H1 (cell line): ENCODE data around the gene SFTPB. TPM values are rescaled to one million over a fixed set of nuclear protein-coding genes. Genes with fewer than 3 reads are reported as not detected.

ENCODE experiments used
- CTCF ChIA-PET: fragments of 300-600 bp; sonication (Branson Sonifier 250); formaldehyde crosslinking; loops from one replicate; lab custom pipeline; 2021; ENCODE audit not compliant: partially characterized antibody; lab: Charles Lee
- POLR2A ChIA-PET: fragments of 300-600 bp; sonication (Branson Sonifier 250); formaldehyde crosslinking; loops from one replicate; lab custom pipeline; 2021; ENCODE audit warnings: inconsistent platforms; ENCODE audit not compliant: partially characterized antibody; lab: Charles Lee
- DNase-seq, 2 experiments: peaks; one replicate each; pipeline versions ENCODE4 v3.0.0 to v3.0.0-alpha.2; 2010 to 2022; ENCODE audit warnings: low spot score in 2 of 2, low read depth in 1 of 2, mixed read lengths in 1 of 2
- FAIRE-seq: peaks from 2 replicates; lab custom pipeline; 2011; peaks lifted over from hg19 to GRCh38; lab: Jason Lieb, UNC
- H2AFZ ChIP-seq: 2 replicates; pipeline ENCODE4 v1.8.1; 2012; ENCODE audit warnings: low read length, inconsistent platforms
- H2AK5ac ChIP-seq: 2 replicates; pipeline ENCODE4 v1.6.1; 2013; ENCODE audit warnings: low read depth, low read length
- H2BK120ac ChIP-seq: replicated peaks from 2 replicates; pipeline ENCODE3; 2013; ENCODE audit warnings: low read depth, low read length, inconsistent platforms
- H2BK12ac ChIP-seq: 2 replicates; pipeline ENCODE4 v1.6.1; 2013; ENCODE audit warnings: low read depth, low read length
- H2BK15ac ChIP-seq: 2 replicates; pipeline ENCODE4 v1.6.1; 2013; ENCODE audit warnings: low read length
- H2BK20ac ChIP-seq: 2 replicates; pipeline ENCODE4 v1.6.1; 2013; ENCODE audit warnings: low read length
- H2BK5ac ChIP-seq: 2 replicates; pipeline ENCODE4 v1.6.1; 2013; ENCODE audit warnings: low read depth, low read length
- H3K14ac ChIP-seq: 2 replicates; pipeline ENCODE4 v1.6.1; 2013; ENCODE audit warnings: inconsistent platforms; ENCODE audit not compliant: insufficient read length
- H3K18ac ChIP-seq: 2 replicates; pipeline ENCODE4 v1.6.1; 2013; ENCODE audit warnings: low read length; ENCODE audit errors: extremely low read depth
- H3K23ac ChIP-seq: 2 replicates; pipeline ENCODE4 v1.6.1; 2013; ENCODE audit warnings: inconsistent platforms; ENCODE audit not compliant: insufficient read length
- H3K23me2 ChIP-seq: 2 replicates; pipeline ENCODE4 v1.6.1; 2013; ENCODE audit warnings: low read depth, low read length
- H3K27ac ChIP-seq: 2 replicates; pipeline ENCODE4 v1.6.1; 2011; ENCODE audit warnings: low read depth, low read length, inconsistent platforms
- H3K27me3 ChIP-seq, 4 experiments: replicated peaks in 1 of 4; 1 replicate in 1 of 4; 2 replicates in 3 of 4; pipeline versions ENCODE4 v1.6.1 to v1.8.1; 2011 to 2013; ENCODE audit warnings: low read length in 3 of 4, mild to moderate bottlenecking in 3 of 4, inconsistent platforms in 2 of 4, mixed read lengths in 2 of 4, moderate library complexity in 1 of 4; ENCODE audit not compliant: control insufficient read depth in 3 of 4, insufficient read depth in 3 of 4; ENCODE audit errors: extremely low read depth in 1 of 4
- H3K36me3 ChIP-seq, 4 experiments: 2 replicates each; pipeline versions ENCODE4 v1.6.1 to v1.8.1; 2011 to 2013; ENCODE audit warnings: mild to moderate bottlenecking in 4 of 4, low read length in 3 of 4, moderate library complexity in 2 of 4, control low read depth in 1 of 4, inconsistent platforms in 1 of 4; ENCODE audit not compliant: insufficient read depth in 4 of 4, control insufficient read depth in 2 of 4
- H3K4ac ChIP-seq: replicated peaks from 2 replicates; pipeline ENCODE3; 2013; ENCODE audit warnings: low read length, low read depth, mixed read lengths, inconsistent platforms; ENCODE audit not compliant: insufficient read length
- H3K4me1 ChIP-seq, 4 experiments: replicated peaks in 1 of 4; 1 replicate in 1 of 4; 2 replicates in 3 of 4; pipeline versions ENCODE4 v1.6.1 to v1.8.1; 2011 to 2013; ENCODE audit warnings: low read length in 3 of 4, inconsistent platforms in 2 of 4, mixed read lengths in 1 of 4; ENCODE audit not compliant: insufficient read depth in 4 of 4, control insufficient read depth in 3 of 4
- H3K4me2 ChIP-seq, 2 experiments: 2 replicates each; pipeline versions ENCODE4 v1.6.1 to v1.8.1; 2011 to 2013; ENCODE audit warnings: low read depth in 2 of 2, low read length in 2 of 2, control low read depth in 1 of 2, inconsistent platforms in 1 of 2, mild to moderate bottlenecking in 1 of 2; ENCODE audit not compliant: insufficient read depth in 1 of 2
- H3K4me3 ChIP-seq, 4 experiments: fragments of 200-600, 300-600 bp in 1 of 4; sonication (generic), shearing (Covaris generic), sonication (Bioruptor Twin) in 1 of 4; 2 replicates each; pipeline versions ENCODE4 v1.5.1 to v1.8.1; 2011 to 2016; ENCODE audit warnings: low read length in 4 of 4, low read depth in 3 of 4, control low read depth in 2 of 4, inconsistent platforms in 2 of 4, mild to moderate bottlenecking in 2 of 4, mixed read lengths in 1 of 4, moderate library complexity in 1 of 4; ENCODE audit not compliant: insufficient read depth in 2 of 4; ENCODE audit errors: extremely low read depth in 1 of 4
- H3K56ac ChIP-seq: replicated peaks from 2 replicates; pipeline ENCODE3; 2013; ENCODE audit warnings: low read depth, mild to moderate bottlenecking, mixed read lengths, low read length, inconsistent platforms; ENCODE audit not compliant: insufficient read length
- H3K79me1 ChIP-seq: 2 replicates; pipeline ENCODE4 v1.6.1; 2013; ENCODE audit warnings: low read depth, low read length, control low read depth
- H3K79me2 ChIP-seq, 2 experiments: 2 replicates each; pipeline versions ENCODE4 v1.6.1 to v1.8.1; 2012 to 2013; ENCODE audit warnings: low read length in 2 of 2, mild to moderate bottlenecking in 2 of 2, inconsistent platforms in 1 of 2; ENCODE audit not compliant: insufficient read depth in 2 of 2, control insufficient read depth in 1 of 2
- H3K9ac ChIP-seq, 4 experiments: replicated peaks in 1 of 4; 1 replicate in 1 of 4; 2 replicates in 3 of 4; pipeline versions ENCODE4 v1.6.1 to v1.8.1; 2011 to 2013; ENCODE audit warnings: low read depth in 3 of 4, low read length in 3 of 4, control low read depth in 2 of 4, mild to moderate bottlenecking in 2 of 4, moderate library complexity in 2 of 4, inconsistent platforms in 1 of 4; ENCODE audit errors: extremely low read depth in 1 of 4
- H3K9me3 ChIP-seq, 2 experiments: 2 replicates each; pipeline versions ENCODE4 v1.6.1 to v1.8.1; 2012 to 2013; ENCODE audit warnings: mild to moderate bottlenecking in 2 of 2, moderate library complexity in 2 of 2, control low read depth in 1 of 2, inconsistent platforms in 1 of 2, low read depth in 1 of 2, low read length in 1 of 2, mixed read lengths in 1 of 2; ENCODE audit not compliant: insufficient read depth in 2 of 2
- H4K20me1 ChIP-seq, 2 experiments: replicated peaks in 1 of 2; 2 replicates each; pipeline versions ENCODE3 to v1.8.1; 2011 to 2013; ENCODE audit warnings: inconsistent platforms in 2 of 2, low read length in 2 of 2, mild to moderate bottlenecking in 1 of 2; ENCODE audit not compliant: insufficient read depth in 2 of 2, control insufficient read depth in 1 of 2
- H4K5ac ChIP-seq: 2 replicates; pipeline ENCODE4 v1.6.1; 2013; ENCODE audit warnings: low read length, low read depth, mixed read lengths, inconsistent platforms; ENCODE audit not compliant: insufficient read length
- H4K8ac ChIP-seq: 2 replicates; pipeline ENCODE4 v1.8.0; 2013; ENCODE audit warnings: mild to moderate bottlenecking, moderate library complexity, low read length, inconsistent platforms; ENCODE audit not compliant: insufficient read depth; ENCODE audit errors: extremely low read depth
- H4K91ac ChIP-seq: replicated peaks from 2 replicates; pipeline ENCODE3; 2013; ENCODE audit warnings: low read length, mixed read lengths, inconsistent platforms; ENCODE audit not compliant: insufficient read length
- CBX5 ChIP-seq: fragments of 300-800, 300-1000 bp; sonication (generic); IDR thresholded peaks from 2 replicates; pipeline ENCODE4 v1.7.1; 2016; ENCODE audit warnings: antibody characterized with exemption, low read length, low read depth
- CHD1 ChIP-seq: IDR thresholded peaks from 2 replicates; pipeline ENCODE4 v1.6.1; 2012; ENCODE audit warnings: low read depth, low read length, improper control_type of control experiment
- CTCF ChIP-seq, 3 experiments: IDR thresholded peaks; 1 replicate in 2 of 3; 2 replicates in 1 of 3; pipeline versions ENCODE4 v1.5.1 to v1.6.1; 2011; ENCODE audit warnings: low read length in 3 of 3, mild to moderate bottlenecking in 3 of 3, inconsistent platforms in 2 of 3, low read depth in 1 of 3, moderate library complexity in 1 of 3; ENCODE audit not compliant: insufficient read depth in 1 of 3; ENCODE audit errors: control extremely low read depth in 1 of 3
- EP300 ChIP-seq, 2 experiments: IDR thresholded peaks; 1 replicate in 1 of 2; 2 replicates in 1 of 2; pipeline ENCODE4 v1.6.1; 2011 to 2012; ENCODE audit warnings: low read depth in 2 of 2, low read length in 2 of 2, mild to moderate bottlenecking in 2 of 2, borderline replicate concordance in 1 of 2, inconsistent platforms in 1 of 2, moderate library complexity in 1 of 2
- JUN ChIP-seq: IDR thresholded peaks from 2 replicates; pipeline ENCODE4 v1.6.1; 2011; ENCODE audit warnings: low read depth, mild to moderate bottlenecking, improper control_type of control experiment, low read length
- KDM5A ChIP-seq: fragments of 200-600 bp; IDR thresholded peaks from 2 replicates; pipeline ENCODE4 v1.7.1; 2012; ENCODE audit warnings: mild to moderate bottlenecking, low read length, inconsistent platforms, mixed read lengths
- NANOG ChIP-seq: IDR thresholded peaks from 2 replicates; pipeline ENCODE4 v1.6.1; 2011; ENCODE audit warnings: low read length, low read depth, mild to moderate bottlenecking, inconsistent platforms; ENCODE audit not compliant: insufficient read depth, poor library complexity, severe bottlenecking
- POLR2AphosphoS5 ChIP-seq: IDR thresholded peaks from 2 replicates; pipeline ENCODE4 v1.6.1; 2011; ENCODE audit warnings: low read depth, low read length
- SIX5 ChIP-seq: IDR thresholded peaks from 2 replicates; pipeline ENCODE4 v1.6.1; 2011; ENCODE audit warnings: mild to moderate bottlenecking, low read depth, low read length
- SP2 ChIP-seq: IDR thresholded peaks from 2 replicates; pipeline ENCODE4 v1.6.1; 2012; ENCODE audit warnings: mild to moderate bottlenecking, low read length, inconsistent platforms
- YY1 ChIP-seq: IDR thresholded peaks from 2 replicates; pipeline ENCODE4 v1.6.1; 2011; ENCODE audit warnings: low read depth, mild to moderate bottlenecking, low read length
- ZNF274 ChIP-seq: IDR thresholded peaks from 2 replicates; pipeline ENCODE4 v1.7.0; 2012; ENCODE audit warnings: low read length, borderline replicate concordance; ENCODE audit errors: extremely low read depth
- WGBS, 2 experiments: shearing (Covaris generic) in 1 of 2; methylation state at CpG; one replicate each; pipeline versions ENCODE4 v1.1.6 to v1.1.7; 2013 to 2015; ENCODE audit warnings: low lambda C conversion rate in 2 of 2, mixed read lengths in 2 of 2, inconsistent platforms in 1 of 2, low coverage in 1 of 2, missing lambda C conversion rate in 1 of 2; ENCODE audit not compliant: insufficient replicate concordance in 2 of 2, insufficient coverage in 1 of 2, insufficient read length in 1 of 2; ENCODE audit errors: extremely low coverage in 1 of 2, missing lambda C conversion rate in 1 of 2; 5-methylcytosine and 5-hydroxymethylcytosine counted together
- polyA plus RNA-seq, 7 experiments: library from polyadenylated mRNA; depleted of rRNA in 3 of 7; stranded (reverse) in 5 of 7; unstranded in 2 of 7; fragments of >200 nt in 5 of 7; fragments of 200-250 nt in 2 of 7; gene quantifications; 1 replicate in 5 of 7; 2 replicates in 1 of 7; 4 replicates in 1 of 7; pipeline versions ENCODE4 v1.2.1 to v1.2.3, GENCODE V29; 2011 to 2013; ENCODE audit warnings: missing spikeins in 2 of 7, mixed read lengths in 2 of 7
- total RNA-seq: library from RNA; stranded (reverse); fragmentation: NEBNext Ultra II Directional; extraction: Animal tissue kit (Norgen Biotek cat#: 25700); gene quantifications from 2 replicates; pipeline ENCODE4 v1.2.1, GENCODE V29; 2021

Gene SFTPB
- total and polyA plus RNA-seq, 2 of the 8 experiments (the other 6 are each of a cell fraction or from before 2014, with no cell fraction given): not detected

- TF ChIP-seq CBX5 (no peak), EP300 (IDR thresholded peaks at IDR 0.05; ENCODE audit: borderline replicate concordance in 1 of 2, low read depth in 2 of 2, low read length in 2 of 2) (no peak), ZNF274 (no peak), JUN (no peak), CHD1 (no peak), CTCF (IDR thresholded peaks at IDR 0.05; ENCODE audit: control extremely low read depth in 1 of 3, insufficient read depth in 1 of 3, low read depth in 1 of 3, low read length in 3 of 3) (no peak), NANOG (no peak), YY1 (no peak), SIX5 (no peak), POLR2AphosphoS5 (no peak), SP2 (no peak), KDM5A (no peak)
- H3K4me1 ChIP-seq: peaks cover 0 to 5% (median 2%) of the 10 kb centered on the region in 4 experiments; a peak in 3 of 7 replicates
- H2BK20ac ChIP-seq: no peak overlapping the region
- H2BK15ac ChIP-seq: no peak overlapping the region
- no peak overlapping the region for H3K14ac ChIP-seq
- H2AFZ ChIP-seq: no peak overlapping the region
- H3K27ac ChIP-seq: no peak overlapping the region
- POLR2A ChIA-PET: interaction anchor here (0.7 to 4.1 kb wide), 7 partner anchors 8 to 24 kb away, joined by 3 to 30 read pairs (median 7); partner anchors contain the start of genes C2orf68 and RNF181
- no peak overlapping the region for H2BK5ac ChIP-seq
- no peak overlapping the region for H3K4me3 ChIP-seq
- H4K5ac ChIP-seq: no peak overlapping the region
- H3K27me3 ChIP-seq: no peaks in the 10 kb centered on the region
- no peak overlapping the region for H3K56ac ChIP-seq
- H3K36me3 ChIP-seq: peaks cover 25 to 57% (median 35%) of the 10 kb centered on the region in 4 experiments
- no peak overlapping the region for H3K18ac ChIP-seq
- FAIRE-seq: no peak
- no peak overlapping the region for H3K4me2 ChIP-seq
- peaks cover 0 to 14% of the 10 kb centered on the region in 2 experiments for H4K20me1 ChIP-seq
- WGBS, 2 experiments: 98% methylated on average over 6 of the region's 6 CpGs; no CpG with 5 or more reads in 1 of the 2 experiments
- no peaks in the 10 kb centered on the region for H3K23me2 ChIP-seq
- no peak overlapping the region for H3K4ac ChIP-seq
- H2BK120ac ChIP-seq: no peak overlapping the region
- no peak overlapping the region for H2BK12ac ChIP-seq
- H3K23ac ChIP-seq: no peak overlapping the region
- no peak overlapping the region for H3K9ac ChIP-seq
- H3K79me2 ChIP-seq: peaks cover 11 to 33% of the 10 kb centered on the region in 2 experiments
- no peak overlapping the region for H4K8ac ChIP-seq
- CTCF ChIA-PET: interaction anchor here (0.7 to 1.4 kb wide), 5 partner anchors 8 to 68 kb away, joined by 3 to 6 read pairs (median 4); partner anchors contain the start of gene C2orf68
- peaks cover 5% of the 10 kb centered on the region for H3K79me1 ChIP-seq
- H2AK5ac ChIP-seq: no peak overlapping the region
- DNase-seq: no peak
- no peaks in the 10 kb centered on the region for H3K9me3 ChIP-seq
- H4K91ac ChIP-seq: no peak overlapping the region
Measured at GRCh38 chr2:85619617-85620016, 48.4 kb downstream of the SFTPB start.
